22Rv1 (cell line): ENCODE data around the gene TBX10.

ENCODE experiments used
- ZFX ChIP-seq: fragments of 450-650 bp; IDR thresholded peaks from 2 replicates; pipeline ENCODE4 v1.6.1; 2017; ENCODE audit warnings: antibody characterized with exemption, borderline replicate concordance
- TF ChIP-seq, protein P1 (sequence below): fragments of 450-650 bp; IDR thresholded peaks from 2 replicates; pipeline ENCODE4 v1.5.1; 2017; ENCODE audit warnings: mild to moderate bottlenecking

DNA sequence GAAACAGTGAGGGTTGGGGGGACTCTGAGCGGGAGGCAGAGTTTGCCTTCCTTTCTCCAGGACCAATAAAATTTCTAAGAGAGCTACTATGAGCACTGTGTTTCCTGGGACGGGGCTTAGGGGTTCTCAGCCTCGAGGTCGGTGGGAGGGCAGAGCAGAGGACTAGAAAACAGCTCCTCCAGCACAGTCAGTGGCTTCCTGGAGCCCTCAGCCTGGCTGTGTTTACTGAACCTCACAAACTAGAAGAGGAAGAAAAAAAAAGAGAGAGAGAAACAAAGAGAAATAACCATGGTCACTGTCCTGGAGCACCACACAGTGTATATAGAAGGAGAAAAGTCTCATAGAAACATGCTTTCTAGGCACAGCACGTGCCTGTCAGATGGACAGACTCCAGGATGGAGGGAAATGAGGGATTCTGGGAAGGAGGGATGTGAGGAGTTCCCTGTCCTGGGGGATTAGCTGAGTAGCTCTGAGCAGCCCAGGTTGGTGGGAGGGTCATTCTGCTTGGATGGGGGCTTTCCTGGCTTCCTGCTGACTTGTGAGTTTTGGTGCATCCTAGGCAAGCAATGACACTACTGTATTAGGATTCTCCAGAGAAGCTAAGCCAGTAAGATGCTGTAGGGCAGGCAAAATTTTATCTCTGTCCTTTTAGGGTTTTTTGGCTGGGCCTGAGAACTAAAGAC, 52.9 kb downstream of the TBX10 start:
- TF ChIP-seq, protein P1, sequence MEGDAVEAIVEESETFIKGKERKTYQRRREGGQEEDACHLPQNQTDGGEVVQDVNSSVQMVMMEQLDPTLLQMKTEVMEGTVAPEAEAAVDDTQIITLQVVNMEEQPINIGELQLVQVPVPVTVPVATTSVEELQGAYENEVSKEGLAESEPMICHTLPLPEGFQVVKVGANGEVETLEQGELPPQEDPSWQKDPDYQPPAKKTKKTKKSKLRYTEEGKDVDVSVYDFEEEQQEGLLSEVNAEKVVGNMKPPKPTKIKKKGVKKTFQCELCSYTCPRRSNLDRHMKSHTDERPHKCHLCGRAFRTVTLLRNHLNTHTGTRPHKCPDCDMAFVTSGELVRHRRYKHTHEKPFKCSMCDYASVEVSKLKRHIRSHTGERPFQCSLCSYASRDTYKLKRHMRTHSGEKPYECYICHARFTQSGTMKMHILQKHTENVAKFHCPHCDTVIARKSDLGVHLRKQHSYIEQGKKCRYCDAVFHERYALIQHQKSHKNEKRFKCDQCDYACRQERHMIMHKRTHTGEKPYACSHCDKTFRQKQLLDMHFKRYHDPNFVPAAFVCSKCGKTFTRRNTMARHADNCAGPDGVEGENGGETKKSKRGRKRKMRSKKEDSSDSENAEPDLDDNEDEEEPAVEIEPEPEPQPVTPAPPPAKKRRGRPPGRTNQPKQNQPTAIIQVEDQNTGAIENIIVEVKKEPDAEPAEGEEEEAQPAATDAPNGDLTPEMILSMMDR, result no peak
- TF ChIP-seq ZFX, result no peak
